HepG2 (cell line): ENCODE measurements around the gene ASTN2. TPM values are rescaled to one million over a fixed set of nuclear protein-coding genes. Genes with fewer than 3 reads are reported as not detected.

Experiments used
- ATAC-seq: fragments of 200-7000 bp; cut with Tn5 transposase; 3 replicates; pipeline ENCODE4 v1.9.1; 2020; ENCODE audit warnings: mild to moderate bottlenecking, moderate library complexity
- BruUV-seq: library from RNA; stranded (reverse); fragments of 400-500 nt; replicated peaks from 2 replicates; lab custom pipeline; 2021; lab: Mats Ljungman, UMichigan
- CTCF ChIA-PET: fragments of 300-600 bp; formaldehyde crosslinking; extraction: SDS; loops from one replicate; lab custom pipeline; 2021; ENCODE audit warnings: low total read pairs, inconsistent platforms, low intra/inter-chr PET ratio; lab: Yijun Ruan, JAX
- POLR2A ChIA-PET: fragments of 350-600 bp; sonication (Branson Sonifier 250); formaldehyde crosslinking; loops from one replicate; lab custom pipeline; 2020; ENCODE audit warnings: antibody characterized with exemption, inconsistent platforms; lab: Yijun Ruan, JAX
- DNase-seq: peaks from one replicate; pipeline ENCODE4 v3.0.0-alpha.2; 2015; ENCODE audit warnings: low spot score
- FAIRE-seq: peaks from 3 replicates; lab custom pipeline; 2011; peaks lifted over from hg19 to GRCh38; lab: Jason Lieb, UNC
- H2AFZ ChIP-seq: one replicate; pipeline ENCODE4 v1.6.1; 2011; ENCODE audit warnings: low read length, inconsistent platforms
- H3K27ac ChIP-seq: fragments of 300-600 bp; 3 replicates; pipeline ENCODE4 v1.8.0; 2011; ENCODE audit warnings: mixed run types, mild to moderate bottlenecking, mixed read lengths, low read length, inconsistent platforms; ENCODE audit not compliant: insufficient read depth; ENCODE audit errors: extremely low read length
- H3K27me3 ChIP-seq, 2 experiments: fragments of 200-600 bp in 1 of 2; 2 replicates in 1 of 2; 3 replicates in 1 of 2; pipeline versions ENCODE4 v1.6.0 to v1.8.0; 2011; ENCODE audit warnings: low read length in 2 of 2, mild to moderate bottlenecking in 2 of 2, moderate library complexity in 2 of 2, inconsistent platforms in 1 of 2; ENCODE audit not compliant: insufficient read depth in 2 of 2, control insufficient read depth in 1 of 2
- H3K36me3 ChIP-seq, 2 experiments: fragments of 200-600 bp in 1 of 2; replicated peaks in 1 of 2; 2 replicates in 1 of 2; 3 replicates in 1 of 2; pipeline versions ENCODE4 v1.5.1 to v1.8.0; 2011; ENCODE audit warnings: low read length in 2 of 2, inconsistent platforms in 1 of 2; ENCODE audit not compliant: insufficient read depth in 2 of 2, control insufficient read depth in 1 of 2
- H3K4me1 ChIP-seq: 2 replicates; pipeline ENCODE4 v1.5.1; 2012; ENCODE audit warnings: low read length, inconsistent platforms; ENCODE audit not compliant: insufficient read depth
- H3K4me2 ChIP-seq: 2 replicates; pipeline ENCODE4 v1.6.0; 2011; ENCODE audit warnings: low read depth, low read length, inconsistent platforms
- H3K4me3 ChIP-seq, 3 experiments: fragments of 200-600 bp in 1 of 3; sonication (generic), shearing (Covaris generic) in 1 of 3; replicated peaks in 1 of 3; 2 replicates each; pipeline ENCODE4 v1.5.1; 2011 to 2016; ENCODE audit warnings: low read length in 3 of 3, inconsistent platforms in 2 of 3, low read depth in 2 of 3, mild to moderate bottlenecking in 2 of 3, control low read depth in 1 of 3, mixed read lengths in 1 of 3; ENCODE audit not compliant: insufficient read depth in 1 of 3
- H3K79me2 ChIP-seq: one replicate; pipeline ENCODE4 v1.6.1; 2011; ENCODE audit warnings: low read length, inconsistent platforms; ENCODE audit not compliant: insufficient read depth
- H3K9ac ChIP-seq: 2 replicates; pipeline ENCODE4 v1.6.0; 2011; ENCODE audit warnings: mild to moderate bottlenecking, low read depth, low read length, inconsistent platforms; ENCODE audit not compliant: insufficient read depth
- H3K9me3 ChIP-seq: 2 replicates; pipeline ENCODE4 v1.5.1; 2012; ENCODE audit warnings: mild to moderate bottlenecking, low read length
- H4K20me1 ChIP-seq: 2 replicates; pipeline ENCODE4 v1.6.0; 2011; ENCODE audit warnings: inconsistent platforms, mild to moderate bottlenecking, low read length, moderate library complexity; ENCODE audit not compliant: insufficient read depth
- DR1 ChIP-seq: sonication (generic); formaldehyde crosslinking; IDR thresholded peaks from 2 replicates; pipeline ENCODE4 v1.8.0; 2021; ENCODE audit warnings: mild to moderate bottlenecking, missing genetic modification reagents, inconsistent platforms
- NCOA5 ChIP-seq: sonication (generic); formaldehyde crosslinking; IDR thresholded peaks from 2 replicates; pipeline ENCODE4 v1.4.0; 2020; ENCODE audit warnings: missing genetic modification reagents
- NFE2L2 ChIP-seq: fragments of 150-350 bp; IDR thresholded peaks from 2 replicates; pipeline ENCODE4 v1.6.1; 2014; ENCODE audit warnings: low read length
- PLRG1 ChIP-seq: fragments of 450-650 bp; conservative IDR thresholded peaks from 2 replicates; pipeline ENCODE4 v1.6.1; 2016
- PRPF4 ChIP-seq: fragments of 200-400 bp; formaldehyde crosslinking; IDR thresholded peaks from 2 replicates; pipeline ENCODE4 v1.6.1; 2016; ENCODE audit warnings: low read length, low read depth; ENCODE audit not compliant: poor library complexity, severe bottlenecking
- SIN3B ChIP-seq: fragments of 150-350 bp; IDR thresholded peaks from 2 replicates; pipeline ENCODE4 v1.6.1; 2014; ENCODE audit warnings: low read length
- SKI ChIP-seq: fragments of 450-650 bp; IDR thresholded peaks from one replicate; pipeline ENCODE4 v1.6.1; 2018; ENCODE audit warnings: mild to moderate bottlenecking; ENCODE audit not compliant: partially characterized antibody
- ZNF510 ChIP-seq: sonication (generic); formaldehyde crosslinking; IDR thresholded peaks from 2 replicates; pipeline ENCODE4 v1.4.0; 2020; ENCODE audit warnings: low read depth, mild to moderate bottlenecking, missing genetic modification reagents
- WGBS: methylation state at CpG from one replicate; pipeline ENCODE4 v1.1.6; 2017; ENCODE audit warnings: low lambda C conversion rate; 5-methylcytosine and 5-hydroxymethylcytosine counted together
- in situ Hi-C: cut with HindIII; loops from 2 replicates; pipeline ENCODE4 v1.10.0; 2017; ENCODE audit warnings: low pct_unique_long_range_greater_than_20kb; ENCODE audit not compliant: extremely low pct_ligation_motif_present
- intact Hi-C: fragments of 100-400 bp; cut with micrococcal nuclease; formaldehyde crosslinking; loops from one replicate; pipeline ENCODE4 v1.10.0; 2022; ENCODE audit not compliant: unreplicated experiment
- polyA plus RNA-seq, 8 experiments: library from polyadenylated mRNA; depleted of rRNA in 3 of 8; stranded (reverse) in 7 of 8; unstranded in 1 of 8; fragments of >200 nt; fragmentation: Illumina TruSeq in 4 of 8; extraction: Trizol in 4 of 8; gene quantifications; 2 replicates each; pipeline versions ENCODE4 v1.2.1 to v1.2.3, GENCODE V29; 2011 to 2016; ENCODE audit warnings: low read depth in 4 of 8, missing spikeins in 1 of 8, mixed read lengths in 1 of 8; ENCODE audit not compliant: insufficient read depth in 1 of 8
- total RNA-seq, 5 experiments: library from RNA; depleted of rRNA; stranded (reverse); fragments of >200 nt; fragmentation: Illumina TruSeq; extraction: Trizol; gene quantifications; 2 replicates each; pipeline ENCODE4 v1.2.3, GENCODE V29; 2016; ENCODE audit warnings: low read depth in 1 of 5
- TF ChIP-seq, protein P1 (sequence below): sonication (generic); formaldehyde crosslinking; conservative IDR thresholded peaks from 2 replicates; pipeline ENCODE4 v1.4.0; 2020; ENCODE audit warnings: missing genetic modification reagents
- TF ChIP-seq, protein P2 (sequence below): IDR thresholded peaks from 2 replicates; pipeline ENCODE4 v1.6.1; 2016; ENCODE audit warnings: low read depth, missing genetic modification reagents, missing compliant biosample characterization
- TF ChIP-seq, protein P3 (sequence below): sonication (generic); formaldehyde crosslinking; IDR thresholded peaks from 2 replicates; pipeline ENCODE4 v1.4.0; 2020; ENCODE audit warnings: mild to moderate bottlenecking, missing genetic modification reagents

The ASTN2 gene
- total and polyA plus RNA-seq, 2 of the 13 experiments (the other 11 are each of a cell fraction or from before 2014, with no cell fraction given): 5.2 to 13.5 TPM

DNA sequence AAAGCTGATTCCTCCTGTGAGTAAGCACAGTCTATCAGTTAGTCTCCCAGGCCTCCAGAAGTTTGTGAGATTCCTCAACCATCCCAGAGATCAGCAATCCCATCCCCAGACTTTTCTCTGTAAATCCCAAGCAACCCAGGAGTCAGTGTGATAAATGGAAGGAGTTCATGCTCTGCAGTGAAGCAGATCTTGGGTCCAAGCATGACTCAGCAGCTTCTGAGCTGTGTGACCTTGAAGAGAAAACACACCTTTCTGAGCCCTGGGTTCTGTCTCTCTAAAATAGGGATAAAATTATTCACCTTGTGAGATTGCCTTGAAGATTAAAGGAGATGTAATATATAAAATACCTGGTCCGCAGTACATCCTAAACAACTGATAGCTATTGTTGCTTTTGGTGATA is 318.7 kb downstream of the ASTN2 start:
- no peaks in the 10 kb centered on the region for H3K36me3 ChIP-seq
- in situ Hi-C loops (no loop called here), intact Hi-C loops (no loop called here)
- H4K20me1 ChIP-seq: no peaks in the 10 kb centered on the region
- no peaks in the 10 kb centered on the region for H3K27me3 ChIP-seq
- ATAC-seq: no peak
- H3K4me1 ChIP-seq: no peaks in the 10 kb centered on the region
- no peak for FAIRE-seq
- no peak overlapping the region for H3K4me2 ChIP-seq
- H3K9me3 ChIP-seq: no peaks in the 10 kb centered on the region
- no peak overlapping the region for H3K4me3 ChIP-seq
- DNase-seq: no peak
- no peak overlapping the region for H2AFZ ChIP-seq
- POLR2A ChIA-PET: no interaction called here
- CTCF ChIA-PET: no interaction called here
- H3K27ac ChIP-seq: no peak overlapping the region
- no TSS peak for BruUV-seq
- no peaks in the 10 kb centered on the region for H3K79me2 ChIP-seq
- 44% methylated on average over 1 of the region's 1 CpG for WGBS
- peak; percentile 53; the same call in 1 of the 2 replicates for TF ChIP-seq NFE2L2
- TF ChIP-seq DR1 (CRISPR knock-in tag): no peak
- H3K9ac ChIP-seq: no peak overlapping the region

DNA sequence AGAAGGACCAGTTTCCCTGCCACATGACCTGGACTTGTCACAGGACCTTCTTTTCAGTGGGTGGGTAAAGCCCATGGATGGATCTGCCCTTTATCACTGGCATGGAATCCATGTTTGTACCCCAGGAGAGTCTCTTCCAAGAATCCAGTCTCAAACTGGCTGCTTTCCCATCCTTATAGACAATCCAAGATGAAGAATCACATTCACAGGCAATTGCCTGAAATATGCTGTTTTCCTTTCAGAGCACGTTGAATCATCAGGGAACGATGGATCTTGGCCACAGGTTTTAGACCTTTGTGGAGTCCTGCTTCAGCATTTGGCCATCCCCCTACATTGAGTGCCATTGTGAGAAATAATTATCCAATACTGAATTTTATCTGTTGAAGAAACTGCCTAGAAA is 319.8 kb downstream of the ASTN2 start:
- no peaks in the 10 kb centered on the region for H3K9me3 ChIP-seq
- POLR2A ChIA-PET: no interaction called here
- no peak overlapping the region for H3K4me2 ChIP-seq
- no peak overlapping the region for H3K9ac ChIP-seq
- no peak overlapping the region for H3K27ac ChIP-seq
- no peak overlapping the region for H2AFZ ChIP-seq
- H4K20me1 ChIP-seq: no peaks in the 10 kb centered on the region
- DNase-seq (no peak), ATAC-seq (no peak), FAIRE-seq (no peak)
- no peaks in the 10 kb centered on the region for H3K36me3 ChIP-seq
- no peaks in the 10 kb centered on the region for H3K27me3 ChIP-seq
- in situ Hi-C loops: no loop called here
- H3K79me2 ChIP-seq: no peaks in the 10 kb centered on the region
- no peaks in the 10 kb centered on the region for H3K4me1 ChIP-seq
- intact Hi-C loops: no loop called here
- CTCF ChIA-PET: no interaction called here
- WGBS: 0% methylated on average over 2 of the region's 2 CpGs
- no TSS peak for BruUV-seq
- no peak overlapping the region for H3K4me3 ChIP-seq
- TF ChIP-seq, protein P1, sequence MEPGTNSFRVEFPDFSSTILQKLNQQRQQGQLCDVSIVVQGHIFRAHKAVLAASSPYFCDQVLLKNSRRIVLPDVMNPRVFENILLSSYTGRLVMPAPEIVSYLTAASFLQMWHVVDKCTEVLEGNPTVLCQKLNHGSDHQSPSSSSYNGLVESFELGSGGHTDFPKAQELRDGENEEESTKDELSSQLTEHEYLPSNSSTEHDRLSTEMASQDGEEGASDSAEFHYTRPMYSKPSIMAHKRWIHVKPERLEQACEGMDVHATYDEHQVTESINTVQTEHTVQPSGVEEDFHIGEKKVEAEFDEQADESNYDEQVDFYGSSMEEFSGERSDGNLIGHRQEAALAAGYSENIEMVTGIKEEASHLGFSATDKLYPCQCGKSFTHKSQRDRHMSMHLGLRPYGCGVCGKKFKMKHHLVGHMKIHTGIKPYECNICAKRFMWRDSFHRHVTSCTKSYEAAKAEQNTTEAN (CRISPR knock-in tag): no peak
- TF ChIP-seq, protein P2, sequence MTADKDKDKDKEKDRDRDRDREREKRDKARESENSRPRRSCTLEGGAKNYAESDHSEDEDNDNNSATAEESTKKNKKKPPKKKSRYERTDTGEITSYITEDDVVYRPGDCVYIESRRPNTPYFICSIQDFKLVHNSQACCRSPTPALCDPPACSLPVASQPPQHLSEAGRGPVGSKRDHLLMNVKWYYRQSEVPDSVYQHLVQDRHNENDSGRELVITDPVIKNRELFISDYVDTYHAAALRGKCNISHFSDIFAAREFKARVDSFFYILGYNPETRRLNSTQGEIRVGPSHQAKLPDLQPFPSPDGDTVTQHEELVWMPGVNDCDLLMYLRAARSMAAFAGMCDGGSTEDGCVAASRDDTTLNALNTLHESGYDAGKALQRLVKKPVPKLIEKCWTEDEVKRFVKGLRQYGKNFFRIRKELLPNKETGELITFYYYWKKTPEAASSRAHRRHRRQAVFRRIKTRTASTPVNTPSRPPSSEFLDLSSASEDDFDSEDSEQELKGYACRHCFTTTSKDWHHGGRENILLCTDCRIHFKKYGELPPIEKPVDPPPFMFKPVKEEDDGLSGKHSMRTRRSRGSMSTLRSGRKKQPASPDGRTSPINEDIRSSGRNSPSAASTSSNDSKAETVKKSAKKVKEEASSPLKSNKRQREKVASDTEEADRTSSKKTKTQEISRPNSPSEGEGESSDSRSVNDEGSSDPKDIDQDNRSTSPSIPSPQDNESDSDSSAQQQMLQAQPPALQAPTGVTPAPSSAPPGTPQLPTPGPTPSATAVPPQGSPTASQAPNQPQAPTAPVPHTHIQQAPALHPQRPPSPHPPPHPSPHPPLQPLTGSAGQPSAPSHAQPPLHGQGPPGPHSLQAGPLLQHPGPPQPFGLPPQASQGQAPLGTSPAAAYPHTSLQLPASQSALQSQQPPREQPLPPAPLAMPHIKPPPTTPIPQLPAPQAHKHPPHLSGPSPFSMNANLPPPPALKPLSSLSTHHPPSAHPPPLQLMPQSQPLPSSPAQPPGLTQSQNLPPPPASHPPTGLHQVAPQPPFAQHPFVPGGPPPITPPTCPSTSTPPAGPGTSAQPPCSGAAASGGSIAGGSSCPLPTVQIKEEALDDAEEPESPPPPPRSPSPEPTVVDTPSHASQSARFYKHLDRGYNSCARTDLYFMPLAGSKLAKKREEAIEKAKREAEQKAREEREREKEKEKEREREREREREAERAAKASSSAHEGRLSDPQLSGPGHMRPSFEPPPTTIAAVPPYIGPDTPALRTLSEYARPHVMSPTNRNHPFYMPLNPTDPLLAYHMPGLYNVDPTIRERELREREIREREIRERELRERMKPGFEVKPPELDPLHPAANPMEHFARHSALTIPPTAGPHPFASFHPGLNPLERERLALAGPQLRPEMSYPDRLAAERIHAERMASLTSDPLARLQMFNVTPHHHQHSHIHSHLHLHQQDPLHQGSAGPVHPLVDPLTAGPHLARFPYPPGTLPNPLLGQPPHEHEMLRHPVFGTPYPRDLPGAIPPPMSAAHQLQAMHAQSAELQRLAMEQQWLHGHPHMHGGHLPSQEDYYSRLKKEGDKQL (CRISPR knock-in tag): no peak
- TF ChIP-seq SIN3B: no peak
- no peak for TF ChIP-seq PRPF4
- TF ChIP-seq, protein P3, sequence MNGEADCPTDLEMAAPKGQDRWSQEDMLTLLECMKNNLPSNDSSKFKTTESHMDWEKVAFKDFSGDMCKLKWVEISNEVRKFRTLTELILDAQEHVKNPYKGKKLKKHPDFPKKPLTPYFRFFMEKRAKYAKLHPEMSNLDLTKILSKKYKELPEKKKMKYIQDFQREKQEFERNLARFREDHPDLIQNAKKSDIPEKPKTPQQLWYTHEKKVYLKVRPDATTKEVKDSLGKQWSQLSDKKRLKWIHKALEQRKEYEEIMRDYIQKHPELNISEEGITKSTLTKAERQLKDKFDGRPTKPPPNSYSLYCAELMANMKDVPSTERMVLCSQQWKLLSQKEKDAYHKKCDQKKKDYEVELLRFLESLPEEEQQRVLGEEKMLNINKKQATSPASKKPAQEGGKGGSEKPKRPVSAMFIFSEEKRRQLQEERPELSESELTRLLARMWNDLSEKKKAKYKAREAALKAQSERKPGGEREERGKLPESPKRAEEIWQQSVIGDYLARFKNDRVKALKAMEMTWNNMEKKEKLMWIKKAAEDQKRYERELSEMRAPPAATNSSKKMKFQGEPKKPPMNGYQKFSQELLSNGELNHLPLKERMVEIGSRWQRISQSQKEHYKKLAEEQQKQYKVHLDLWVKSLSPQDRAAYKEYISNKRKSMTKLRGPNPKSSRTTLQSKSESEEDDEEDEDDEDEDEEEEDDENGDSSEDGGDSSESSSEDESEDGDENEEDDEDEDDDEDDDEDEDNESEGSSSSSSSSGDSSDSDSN (CRISPR knock-in tag): no peak
- TF ChIP-seq ZNF510: no peak
- no peak for TF ChIP-seq PLRG1
- no peak for TF ChIP-seq SKI
- TF ChIP-seq NCOA5: no peak
